Right kidney (tissue), 1 donor: ENCODE results near the gene DRAXIN.
A peak's percentile ranks its signal among the peaks of the same experiment; 100 is the strongest.

Experiments
- DNase-seq: peaks from one replicate; pipeline ENCODE4 v3.0.0-alpha.2; 2016

DRAXIN gene

GRCh38 chr1:11690397-11691301, 861 bp upstream of the DRAXIN start:
- peak; percentile 84 for DNase-seq

GRCh38 chr1:11691928-11692711, 610 bp downstream of the DRAXIN start:
- peak; percentile 62 for DNase-seq

GRCh38 chr1:11693024-11693590, 1.6 kb downstream of the DRAXIN start:
- DNase-seq = no peak

- no peak for DNase-seq
Observed at GRCh38 chr1:11693917-11694316, 2.4 kb downstream of the DRAXIN start.

- no peak for DNase-seq
Observed at GRCh38 chr1:11695861-11696260, 4.4 kb downstream of the DRAXIN start.

- no peak for DNase-seq
Observed at GRCh38 chr1:11697188-11697892, 5.8 kb downstream of the DRAXIN start.

GRCh38 chr1:11697893-11698210, 6.3 kb downstream of the DRAXIN start:
- no peak for DNase-seq

- no peak for DNase-seq
Observed at GRCh38 chr1:11700601-11701467, 9.3 kb downstream of the DRAXIN start.

- no peak for DNase-seq
Observed at GRCh38 chr1:11701551-11701961, 10.0 kb downstream of the DRAXIN start.

- DNase-seq = no peak
Observed at GRCh38 chr1:11701981-11702803, 10.7 kb downstream of the DRAXIN start.

GRCh38 chr1:11703357-11704193, 12.1 kb downstream of the DRAXIN start:
- no peak for DNase-seq

GRCh38 chr1:11704194-11704529, 12.7 kb downstream of the DRAXIN start:
- no peak for DNase-seq

GRCh38 chr1:11704691-11705475, 13.4 kb downstream of the DRAXIN start:
- DNase-seq = no peak

GRCh38 chr1:11705596-11705995, 14.1 kb downstream of the DRAXIN start:
- DNase-seq = no peak

- no peak for DNase-seq
Observed at GRCh38 chr1:11706292-11706691, 14.8 kb downstream of the DRAXIN start.

GRCh38 chr1:11707621-11708276, 16.2 kb downstream of the DRAXIN start:
- no peak for DNase-seq

- DNase-seq = no peak
Observed at GRCh38 chr1:11708554-11709350, 17.2 kb downstream of the DRAXIN start.

GRCh38 chr1:11711490-11711889, 20.0 kb downstream of the DRAXIN start:
- no peak for DNase-seq
